HG03039 (cell line): Measurements from ENCODE around the gene ARHGEF37.
"Not testable (repeated sequence)": the region's sequence is repeated elsewhere in the genome, so short reads cannot be mapped to it uniquely, and the experiment has no call there.

Experiments
- ATAC-seq: cut with Tn5 transposase; IDR thresholded peaks from one replicate; pipeline ENCODE4 v1.9.1; 2021; ENCODE audit warnings: mild to moderate bottlenecking, moderate library complexity; ENCODE audit not compliant: unreplicated experiment

The ARHGEF37 gene

GRCh38 chr5:149581192-149581861 lies at the start of gene ARHGEF37:
Gene ARHGEF37, plus strand, starts transcription at chr5:149581498. Its CDS starts 16,272 bp downstream, at chr5:149597770.
- ATAC-seq: no peak

GRCh38 chr5:149532413-149532812 lies 48.9 kb upstream of the ARHGEF37 start:
- ATAC-seq: no peak

- not testable (repeated sequence) for ATAC-seq
Observed at GRCh38 chr5:149535787-149536186, 45.5 kb upstream of the ARHGEF37 start.

- ATAC-seq: no peak
Observed at GRCh38 chr5:149537374-149537975, 43.8 kb upstream of the ARHGEF37 start.

- no peak for ATAC-seq
Observed at GRCh38 chr5:149540089-149540488, 41.2 kb upstream of the ARHGEF37 start.

- ATAC-seq: no peak
Observed at GRCh38 chr5:149541893-149542292, 39.4 kb upstream of the ARHGEF37 start.

GRCh38 chr5:149543361-149544027 lies 37.8 kb upstream of the ARHGEF37 start:
- ATAC-seq: no peak

GRCh38 chr5:149544028-149544420 lies 37.3 kb upstream of the ARHGEF37 start:
- no peak for ATAC-seq

GRCh38 chr5:149545327-149545726 lies 36.0 kb upstream of the ARHGEF37 start:
- ATAC-seq: no peak

- no peak for ATAC-seq
Observed at GRCh38 chr5:149546974-149547373, 34.3 kb upstream of the ARHGEF37 start.

- ATAC-seq: no peak
Observed at GRCh38 chr5:149549461-149550267, 31.6 kb upstream of the ARHGEF37 start.

GRCh38 chr5:149550268-149550583 lies 31.1 kb upstream of the ARHGEF37 start:
- ATAC-seq: no peak

- peak; percentile 4 for ATAC-seq
Observed at GRCh38 chr5:149550594-149551226, 30.6 kb upstream of the ARHGEF37 start.

- peak; percentile 91 for ATAC-seq
Observed at GRCh38 chr5:149551227-149552037, 29.9 kb upstream of the ARHGEF37 start, which contains the start of gene CSNK1A1. Gene CSNK1A1, minus strand, starts transcription at chr5:149551439. Its CDS starts 475 bp downstream, at chr5:149550964.

- no peak for ATAC-seq
Observed at GRCh38 chr5:149552038-149552494, 29.2 kb upstream of the ARHGEF37 start.

GRCh38 chr5:149552553-149553160 lies 28.6 kb upstream of the ARHGEF37 start:
- ATAC-seq: no peak

GRCh38 chr5:149559706-149560105 lies 21.6 kb upstream of the ARHGEF37 start:
- no peak for ATAC-seq

GRCh38 chr5:149561848-149562247 lies 19.4 kb upstream of the ARHGEF37 start:
- no peak for ATAC-seq

GRCh38 chr5:149563466-149563865 lies 17.8 kb upstream of the ARHGEF37 start:
- no peak for ATAC-seq
